DOHH2 (cell line): Measurements from ENCODE around the gene HSPB1.

Experiments used
- H3F3A ChIP-seq: fragments of 200-600 bp; sonication (generic), shearing (Covaris generic); 2 replicates; pipeline ENCODE4 v1.6.0; 2016; ENCODE audit warnings: antibody characterized with exemption, mild to moderate bottlenecking; ENCODE audit not compliant: control insufficient read depth, insufficient read depth
- H3K27ac ChIP-seq: fragments of 200-600 bp; sonication (generic); 2 replicates; pipeline ENCODE4 v1.5.1; 2014; ENCODE audit warnings: low read depth, mild to moderate bottlenecking, low read length, moderate library complexity
- H3K27me3 ChIP-seq: fragments of 200-600 bp; sonication (generic); 2 replicates; pipeline ENCODE4 v1.6.1; 2014; ENCODE audit warnings: mild to moderate bottlenecking, low read length, mixed read lengths; ENCODE audit not compliant: control insufficient read depth
- H3K36me3 ChIP-seq: fragments of 200-600 bp; sonication (generic); 2 replicates; pipeline ENCODE4 v1.6.1; 2014; ENCODE audit warnings: mild to moderate bottlenecking, low read length, moderate library complexity, mixed read lengths; ENCODE audit not compliant: control insufficient read depth
- H3K4me1 ChIP-seq: fragments of 200-600 bp; sonication (generic); 2 replicates; pipeline ENCODE4 v1.6.1; 2014; ENCODE audit warnings: mild to moderate bottlenecking, low read length, mixed read lengths; ENCODE audit not compliant: control insufficient read depth
- H3K4me2 ChIP-seq: fragments of 200-600 bp; sonication (generic); 2 replicates; pipeline ENCODE4 v1.6.0; 2014; ENCODE audit warnings: mild to moderate bottlenecking, low read length, moderate library complexity
- H3K4me3 ChIP-seq: fragments of 200-600 bp; sonication (generic); 2 replicates; pipeline ENCODE4 v1.5.1; 2014; ENCODE audit warnings: mild to moderate bottlenecking, low read length, mixed read lengths
- H3K79me2 ChIP-seq: fragments of 200-600 bp; sonication (generic); 2 replicates; pipeline ENCODE4 v1.6.1; 2014; ENCODE audit warnings: mild to moderate bottlenecking, low read length, mixed read lengths; ENCODE audit not compliant: control insufficient read depth
- H3K9me2 ChIP-seq: fragments of 200-600 bp; sonication (generic); replicated peaks from 2 replicates; pipeline ENCODE4 v1.6.1; 2014; ENCODE audit warnings: mild to moderate bottlenecking, low read length, mixed read lengths; ENCODE audit not compliant: control insufficient read depth
- H3K9me3 ChIP-seq: fragments of 200-600 bp; sonication (generic); 2 replicates; pipeline ENCODE4 v1.6.1; 2014; ENCODE audit warnings: antibody characterized with exemption, low read length, mixed read lengths; ENCODE audit not compliant: control insufficient read depth, insufficient read depth
- H4K20me1 ChIP-seq: fragments of 200-600 bp; sonication (generic); 2 replicates; pipeline ENCODE4 v1.6.0; 2014; ENCODE audit warnings: low read depth, mild to moderate bottlenecking, antibody characterized with exemption, low read length, moderate library complexity; ENCODE audit not compliant: control insufficient read depth, insufficient read depth
- CTCF ChIP-seq: fragments of 200-600 bp; sonication (generic); IDR thresholded peaks from one replicate; pipeline ENCODE4 v1.5.1; 2014; ENCODE audit warnings: antibody characterized with exemption, mild to moderate bottlenecking, low read depth, low read length; ENCODE audit not compliant: poor library complexity, severe bottlenecking
- EZH2phosphoT487 ChIP-seq: fragments of 200-600 bp; sonication (generic); IDR thresholded peaks from 2 replicates; pipeline ENCODE4 v1.6.1; 2017; ENCODE audit warnings: borderline replicate concordance, mild to moderate bottlenecking, antibody characterized with exemption, low read length, moderate library complexity, mixed read lengths

Gene HSPB1

GRCh38 chr7:76302347-76303201 lies at the start of gene HSPB1:
TSS of gene HSPB1 (plus strand) at chr7:76302673. CDS start at chr7:76302713, 40 bp downstream.
- H3K27me3 ChIP-seq: peaks cover 33% of the 10 kb centered on the region
- H3K9me2 ChIP-seq: no peaks in the 10 kb centered on the region
- no peak for TF ChIP-seq CTCF
- 0 out of 2 replicates have a peak, but pooled peaks have one; percentile 54 for TF ChIP-seq EZH2phosphoT487
- H3K79me2 ChIP-seq: no peaks in the 10 kb centered on the region
- no peak within 1 kb of the TSS for H3K27ac ChIP-seq
- H3F3A ChIP-seq: peaks cover 11% of the 10 kb centered on the region
- peak within 1 kb of the TSS; percentile 85 for H3K4me2 ChIP-seq
- no peaks in the 10 kb centered on the region for H3K9me3 ChIP-seq
- no peaks in the 10 kb centered on the region for H4K20me1 ChIP-seq
- peak within 1 kb of the TSS; percentile 66 for H3K4me3 ChIP-seq
- H3K36me3 ChIP-seq: no peaks in the 10 kb centered on the region
- H3K4me1 ChIP-seq: peaks cover 28% of the 10 kb centered on the region

- Histone ChIP-seq H3K27me3 (no peaks in the 10 kb centered on the region), H3K4me2 (no peak overlapping the region), H3K79me2 (no peaks in the 10 kb centered on the region), H3K36me3 (no peaks in the 10 kb centered on the region), H4K20me1 (0 out of 2 replicates have a peak, but pooled peaks cover 3% of the 10 kb centered on the region), H3K9me2 (no peaks in the 10 kb centered on the region), H3K27ac (no peak overlapping the region), H3K4me3 (no peak overlapping the region), H3F3A (no peaks in the 10 kb centered on the region), H3K9me3 (no peaks in the 10 kb centered on the region), H3K4me1 (no peaks in the 10 kb centered on the region)
- TF ChIP-seq CTCF (no peak), EZH2phosphoT487 (no peak)
These were observed 47.7 kb upstream of the HSPB1 start for GRCh38 chr7:76254781-76255180.

- Histone ChIP-seq H3K36me3 (no peaks in the 10 kb centered on the region), H3K4me2 (no peak overlapping the region), H3K9me2 (no peaks in the 10 kb centered on the region), H3F3A (no peaks in the 10 kb centered on the region), H3K27ac (no peak overlapping the region), H3K79me2 (no peaks in the 10 kb centered on the region), H3K27me3 (no peaks in the 10 kb centered on the region), H3K4me3 (no peak overlapping the region), H3K4me1 (peaks cover 6% of the 10 kb centered on the region; the same call in 1 of the 2 replicates), H4K20me1 (0 out of 2 replicates have a peak, but pooled peaks cover 3% of the 10 kb centered on the region), H3K9me3 (no peaks in the 10 kb centered on the region)
- TF ChIP-seq EZH2phosphoT487: no peak
- no peak for TF ChIP-seq CTCF
These were observed 44.5 kb upstream of the HSPB1 start for GRCh38 chr7:76257973-76258372.
